GM23338 (cell line): ENCODE measurements around the gene SVIL. TPM values are rescaled to one million over a fixed set of nuclear protein-coding genes. Genes with fewer than 3 reads are reported as not detected.

ENCODE experiments used
- ATAC-seq: fragments of 200-7000 bp; cut with Tn5 transposase; 3 replicates; pipeline ENCODE4 v1.9.1; 2020
- DNase-seq: peaks from one replicate; pipeline ENCODE4 v3.0.0-alpha.2; 2015; ENCODE audit warnings: low spot score
- H2AFZ ChIP-seq: fragments of 200-600 bp; sonication (generic); 2 replicates; pipeline ENCODE4 v1.8.0; 2016; ENCODE audit warnings: antibody characterized with exemption, mild to moderate bottlenecking, moderate library complexity
- H3F3A ChIP-seq: fragments of 200-600 bp; sonication (generic); replicated peaks from 2 replicates; pipeline ENCODE4 v1.8.0; 2017; ENCODE audit warnings: antibody characterized with exemption, mixed run types, low read depth
- H3K27ac ChIP-seq: fragments of 200-600 bp; sonication (generic); 2 replicates; pipeline ENCODE4 v1.6.1; 2016; ENCODE audit warnings: low read depth
- H3K27me3 ChIP-seq: fragments of 200-600 bp; sonication (generic); 2 replicates; pipeline ENCODE4 v1.8.0; 2016; ENCODE audit warnings: mild to moderate bottlenecking, mixed run types, moderate library complexity; ENCODE audit not compliant: insufficient read depth
- H3K36me3 ChIP-seq: fragments of 200-600 bp; sonication (generic); 2 replicates; pipeline ENCODE4 v1.8.0; 2016; ENCODE audit warnings: mild to moderate bottlenecking; ENCODE audit not compliant: insufficient read depth
- H3K4me1 ChIP-seq: fragments of 200-600 bp; sonication (generic); 2 replicates; pipeline ENCODE4 v1.8.0; 2016; ENCODE audit warnings: mild to moderate bottlenecking, moderate library complexity; ENCODE audit not compliant: insufficient read depth
- H3K4me2 ChIP-seq: fragments of 200-600 bp; sonication (generic); 2 replicates; pipeline ENCODE4 v1.7.1; 2017; ENCODE audit warnings: mixed run types
- H3K4me3 ChIP-seq: fragments of 200-600 bp; sonication (generic); 2 replicates; pipeline ENCODE4 v1.6.1; 2016; ENCODE audit warnings: mixed run types
- H3K79me2 ChIP-seq: fragments of 200-600 bp; sonication (generic); replicated peaks from 2 replicates; pipeline ENCODE4 v1.8.0; 2017; ENCODE audit warnings: mild to moderate bottlenecking; ENCODE audit not compliant: insufficient read depth
- H3K9me2 ChIP-seq: fragments of 200-600 bp; sonication (generic); 2 replicates; pipeline ENCODE4 v1.8.0; 2017; ENCODE audit not compliant: insufficient read depth
- H4K20me1 ChIP-seq: fragments of 200-600 bp; sonication (generic); replicated peaks from 2 replicates; pipeline ENCODE4 v1.8.0; 2017; ENCODE audit warnings: mild to moderate bottlenecking; ENCODE audit not compliant: insufficient read depth
- H3K27ac Mint-ChIP-seq: 2 replicates; pipeline ENCODE4 v1.8.0; 2020; ENCODE audit warnings: inconsistent platforms, mild to moderate bottlenecking, moderate library complexity, mixed read lengths
- H3K27me3 Mint-ChIP-seq: 3 replicates; pipeline ENCODE4 v1.8.0; 2022; ENCODE audit warnings: low read depth, mild to moderate bottlenecking, moderate library complexity, mixed read lengths, inconsistent platforms; ENCODE audit not compliant: insufficient read depth, poor library complexity
- H3K36me3 Mint-ChIP-seq: 3 replicates; pipeline ENCODE4 v1.8.0; 2021; ENCODE audit warnings: low read depth, mild to moderate bottlenecking, inconsistent platforms, moderate library complexity, mixed read lengths
- H3K4me1 Mint-ChIP-seq: 3 replicates; pipeline ENCODE4 v1.8.0; 2020; ENCODE audit warnings: mild to moderate bottlenecking, inconsistent platforms, mixed read lengths
- H3K4me3 Mint-ChIP-seq: 3 replicates; pipeline ENCODE4 v1.8.0; 2021; ENCODE audit warnings: moderate library complexity, mild to moderate bottlenecking, inconsistent platforms, mixed read lengths
- H3K9me3 Mint-ChIP-seq: 3 replicates; pipeline ENCODE4 v1.8.0; 2020; ENCODE audit warnings: moderate library complexity, mild to moderate bottlenecking, inconsistent platforms, mixed read lengths
- CREB1 ChIP-seq: fragments of 250-450 bp; sonication (Bioruptor Pico); IDR thresholded peaks from 2 replicates; pipeline ENCODE4 v1.5.0; 2020; ENCODE audit warnings: low read depth, mild to moderate bottlenecking, moderate library complexity
- CTCF ChIP-seq, 2 experiments: fragments of 200-600 bp in 1 of 2; sonication (generic) in 1 of 2; conservative IDR thresholded peaks; 2 replicates each; pipeline versions ENCODE4 v1.5.1 to v1.6.1; 2016 to 2017; ENCODE audit warnings: antibody characterized with exemption in 2 of 2, low read depth in 2 of 2, mild to moderate bottlenecking in 2 of 2, moderate library complexity in 1 of 2
- ETS1 ChIP-seq: IDR thresholded peaks from 2 replicates; pipeline ENCODE4 v1.6.1; 2016; ENCODE audit warnings: antibody characterized with exemption
- EZH2 ChIP-seq: fragments of 200-600 bp; sonication (generic); IDR thresholded peaks from one replicate; pipeline ENCODE4 v1.8.0; 2017; ENCODE audit warnings: antibody characterized with exemption, mild to moderate bottlenecking, low read depth; ENCODE audit not compliant: unreplicated experiment
- EZH2phosphoT487 ChIP-seq: fragments of 200-600 bp; sonication (generic); IDR thresholded peaks from one replicate; pipeline ENCODE4 v1.8.1; 2018; ENCODE audit warnings: antibody characterized with exemption; ENCODE audit not compliant: unreplicated experiment
- JUNB ChIP-seq: IDR thresholded peaks from one replicate; pipeline ENCODE4 v1.6.1; 2016; ENCODE audit warnings: antibody characterized with exemption; ENCODE audit not compliant: unreplicated experiment
- NANOG ChIP-seq: IDR thresholded peaks from 2 replicates; pipeline ENCODE4 v1.6.1; 2016; ENCODE audit warnings: antibody characterized with exemption, borderline replicate concordance
- POLR2AphosphoS5 ChIP-seq: IDR thresholded peaks from 2 replicates; pipeline ENCODE4 v1.6.1; 2016; ENCODE audit warnings: antibody characterized with exemption, low read depth
- REST ChIP-seq: IDR thresholded peaks from one replicate; pipeline ENCODE4 v1.6.1; 2018; ENCODE audit warnings: antibody characterized with exemption; ENCODE audit not compliant: unreplicated experiment
- STAT1 ChIP-seq: IDR thresholded peaks from one replicate; pipeline ENCODE4 v1.6.1; 2016; ENCODE audit warnings: antibody characterized with exemption; ENCODE audit not compliant: unreplicated experiment
- ZNF114 ChIP-seq: fragments of 250-450 bp; sonication (Bioruptor Pico); IDR thresholded peaks from 2 replicates; pipeline ENCODE4 v1.5.0; 2020; ENCODE audit warnings: mild to moderate bottlenecking, moderate library complexity
- ZNF331 ChIP-seq: fragments of 250-450 bp; sonication (Bioruptor Pico); IDR thresholded peaks from 2 replicates; pipeline ENCODE4 v1.5.0; 2020; ENCODE audit warnings: low read depth, mild to moderate bottlenecking, moderate library complexity
- ZNF462 ChIP-seq: fragments of 250-450 bp; sonication (Bioruptor Pico); IDR thresholded peaks from 2 replicates; pipeline ENCODE4 v1.5.0; 2020; ENCODE audit warnings: mild to moderate bottlenecking, moderate library complexity
- polyA plus RNA-seq: library from polyadenylated mRNA; unstranded; fragments of >200 nt; fragmentation: Nextera tagmentation; extraction: Ambion mirVana; gene quantifications from 2 replicates; pipeline ENCODE4 v1.2.1, GENCODE V29; 2016
- total RNA-seq: library from RNA; depleted of rRNA; stranded (reverse); fragments of >200 nt; shearing (Covaris generic); gene quantifications from 2 replicates; pipeline ENCODE4 v1.2.3, GENCODE V29; 2014

Gene SVIL
- total and polyA plus RNA-seq, 2 experiments from 2014 or later: 8.8 to 34.9 TPM

- H4K20me1 ChIP-seq: no peaks in the 10 kb centered on the region
- TF ChIP-seq EZH2phosphoT487 (no peak), CREB1 (CRISPR knock-in tag) (no peak), POLR2AphosphoS5 (no peak), REST (no peak), STAT1 (no peak), ETS1 (no peak), NANOG (no peak), ZNF331 (CRISPR knock-in tag) (no peak), JUNB (no peak), ZNF462 (CRISPR knock-in tag) (no peak), CTCF (conservative IDR thresholded peaks at IDR 0.05; ENCODE audit: low read depth in 2 of 2) (no peak), ZNF114 (no peak), EZH2 (no peak)
- no peak overlapping the region for H2AFZ ChIP-seq
- H3K27me3 Mint-ChIP-seq: peaks cover 7% of the 10 kb centered on the region
- no peaks in the 10 kb centered on the region for H3K9me2 ChIP-seq
- H3K27ac ChIP-seq: no peak overlapping the region
- no peaks in the 10 kb centered on the region for H3K36me3 ChIP-seq
- no peaks in the 10 kb centered on the region for H3K9me3 Mint-ChIP-seq
- H3K27ac Mint-ChIP-seq: 0 out of 2 replicates have a peak overlapping the region, but pooled peaks have one; percentile 21
- no peaks in the 10 kb centered on the region; the same call in 2 of the 3 replicates for H3K36me3 Mint-ChIP-seq
- ATAC-seq: no peak
- H3K27me3 ChIP-seq: no peaks in the 10 kb centered on the region
- no peak overlapping the region for H3K4me2 ChIP-seq
- no peaks in the 10 kb centered on the region for H3K79me2 ChIP-seq
- peaks cover 12% of the 10 kb centered on the region for H3K4me1 ChIP-seq
- H3F3A ChIP-seq: no peaks in the 10 kb centered on the region
- H3K4me1 Mint-ChIP-seq: peaks cover 34% of the 10 kb centered on the region
- H3K4me3 Mint-ChIP-seq: no peak overlapping the region
- no peak overlapping the region for H3K4me3 ChIP-seq
- no peak for DNase-seq
Measured at GRCh38 chr10:29532256-29532878, 102.4 kb downstream of the SVIL start.
